GM12873 (cell line): ENCODE measurements around the gene FARS2.

Experiments used
- CTCF ChIP-seq: IDR thresholded peaks from 2 replicates; pipeline ENCODE4 v1.5.1; 2012; ENCODE audit warnings: low read depth, mild to moderate bottlenecking, moderate library complexity, low read length, control low read depth; ENCODE audit not compliant: insufficient read depth; ENCODE audit errors: missing control alignments

The FARS2 gene

GRCh38 chr6:5461365-5461764, 200.1 kb downstream of the FARS2 start:
- TF ChIP-seq CTCF, result no peak

DNA sequence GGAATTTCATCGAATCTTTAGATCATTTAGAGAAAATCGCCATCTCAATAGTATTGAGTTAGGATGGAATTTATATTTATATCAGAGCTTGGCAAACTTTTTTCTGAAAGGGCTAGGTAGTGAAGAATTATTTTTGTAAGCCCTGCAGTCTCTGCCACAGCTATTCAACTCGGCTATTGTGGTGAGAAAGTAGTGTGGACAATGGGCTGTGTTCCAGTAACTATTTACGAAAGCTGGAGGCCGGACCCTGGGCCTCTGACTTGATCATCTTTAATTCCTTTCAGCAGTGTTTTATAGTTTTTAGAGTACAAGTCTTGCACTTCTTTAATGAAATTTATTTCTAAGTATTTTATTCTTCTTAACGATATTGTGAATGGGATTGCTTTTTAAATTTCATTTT, 201.5 kb downstream of the FARS2 start:
- TF ChIP-seq CTCF, result no peak

DNA sequence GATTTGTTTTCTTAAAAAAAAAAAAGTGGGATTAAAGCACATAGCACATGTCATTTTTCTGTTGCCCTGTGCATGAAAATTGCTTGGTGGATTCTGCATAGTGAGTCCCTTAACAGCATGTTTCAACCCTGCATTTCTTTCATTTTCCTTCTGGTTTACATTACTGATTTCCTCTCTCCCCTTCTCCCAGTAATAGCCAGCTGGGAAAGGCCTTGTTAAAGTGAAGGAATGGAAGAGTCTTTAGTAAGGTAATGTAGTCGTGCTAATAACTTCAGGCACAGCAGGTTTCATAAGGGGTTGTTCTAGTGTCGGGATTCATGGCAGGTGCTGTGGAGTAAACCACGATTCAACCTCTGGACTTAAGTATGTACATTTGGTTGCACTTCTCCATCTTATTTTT, 202.4 kb downstream of the FARS2 start:
- no peak for TF ChIP-seq CTCF

DNA sequence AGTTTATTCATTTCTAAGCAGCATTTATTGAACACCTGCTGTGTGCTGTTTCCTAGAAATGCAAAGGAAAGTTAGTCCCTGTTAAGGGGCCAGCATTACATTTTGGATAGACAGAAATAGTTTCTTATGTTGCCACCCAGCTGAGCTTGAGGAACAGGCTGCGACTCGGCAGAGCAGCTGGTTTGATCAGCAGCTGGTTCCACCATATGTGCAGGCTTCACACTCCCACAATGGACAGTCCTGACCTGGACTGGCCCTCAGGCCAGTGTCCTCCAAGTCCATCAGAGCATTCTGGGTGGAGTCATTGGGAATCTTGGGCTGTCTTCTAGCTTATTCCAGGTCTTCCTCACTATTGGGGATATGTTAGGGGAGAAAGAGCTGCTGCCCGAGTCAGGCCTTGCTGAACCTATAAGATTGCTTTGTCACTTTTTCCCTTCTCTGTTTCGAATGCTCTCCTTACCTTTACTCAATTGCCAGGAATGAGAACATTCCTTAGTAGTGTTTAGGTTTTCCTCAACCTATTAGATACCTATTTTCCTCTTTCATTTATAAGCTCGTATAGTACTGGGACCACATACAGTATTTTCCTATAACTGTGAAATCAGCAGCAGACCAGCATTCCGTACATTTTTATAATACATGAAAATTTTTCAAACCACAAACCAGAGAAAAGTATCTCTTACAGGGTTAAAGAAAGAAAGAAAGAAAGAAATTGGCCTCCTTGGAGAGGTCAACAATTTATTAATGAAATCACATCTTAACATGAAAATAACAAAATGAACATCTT, 203.0 kb downstream of the FARS2 start:
- TF ChIP-seq CTCF, result no peak

DNA sequence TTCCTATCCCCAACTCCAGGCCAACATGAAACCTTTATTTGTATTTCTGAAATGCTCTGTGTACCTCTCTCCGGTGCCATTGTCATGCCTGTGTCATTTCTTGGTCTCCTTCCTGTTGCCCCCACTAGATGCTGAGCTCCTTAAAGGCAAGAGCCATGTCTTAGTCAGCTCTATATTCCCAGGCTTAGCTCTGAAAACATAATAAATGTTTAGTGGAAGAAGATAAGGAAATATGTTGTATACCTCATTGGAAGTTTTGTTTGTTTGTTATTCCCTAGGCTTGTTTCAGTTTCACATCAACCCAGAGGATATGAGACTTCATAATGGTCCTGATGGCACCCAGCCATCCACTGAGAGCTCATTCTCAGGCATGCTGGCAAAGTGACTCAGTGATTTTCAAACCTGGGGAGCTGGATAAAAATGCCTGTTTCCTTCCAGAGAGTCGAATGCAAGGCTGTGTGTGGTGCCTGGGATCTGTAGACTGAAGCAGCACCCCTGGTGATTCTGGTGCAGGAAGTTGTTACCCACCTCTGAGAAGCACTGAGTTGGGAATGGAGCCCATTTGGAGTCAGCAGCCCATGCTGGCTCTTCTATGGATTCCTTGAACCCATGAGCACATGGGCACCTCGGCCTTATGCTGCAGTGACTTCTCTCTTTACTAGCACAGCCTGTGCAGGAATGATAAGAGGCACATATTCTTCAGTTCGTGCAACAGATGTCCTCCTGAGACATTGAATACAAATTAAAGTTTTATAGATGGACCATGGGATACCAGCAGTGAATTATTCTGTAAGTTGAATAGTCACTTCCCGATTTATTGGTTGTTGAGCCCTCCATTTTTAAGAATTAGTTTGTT, 205.2 kb downstream of the FARS2 start:
- no peak for TF ChIP-seq CTCF

DNA sequence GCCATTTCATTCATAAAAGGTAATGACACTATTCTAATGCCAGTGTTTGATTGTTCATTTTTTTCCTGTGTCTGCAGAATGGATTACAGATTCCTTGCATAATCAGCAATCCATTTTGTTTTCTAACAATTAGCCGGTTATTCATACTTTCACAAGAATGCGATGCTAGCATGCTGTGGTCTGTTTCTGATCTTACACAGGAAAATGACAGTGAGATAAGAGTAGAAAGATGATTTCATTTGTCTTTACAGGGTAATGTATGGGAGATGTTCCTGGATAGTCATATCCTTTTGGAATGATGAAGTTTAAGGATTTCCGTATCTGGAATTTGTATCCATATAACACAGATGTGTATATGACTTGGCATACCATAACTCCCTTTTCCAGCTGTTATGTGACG, 207.3 kb downstream of the FARS2 start:
- TF ChIP-seq CTCF, result no peak

DNA sequence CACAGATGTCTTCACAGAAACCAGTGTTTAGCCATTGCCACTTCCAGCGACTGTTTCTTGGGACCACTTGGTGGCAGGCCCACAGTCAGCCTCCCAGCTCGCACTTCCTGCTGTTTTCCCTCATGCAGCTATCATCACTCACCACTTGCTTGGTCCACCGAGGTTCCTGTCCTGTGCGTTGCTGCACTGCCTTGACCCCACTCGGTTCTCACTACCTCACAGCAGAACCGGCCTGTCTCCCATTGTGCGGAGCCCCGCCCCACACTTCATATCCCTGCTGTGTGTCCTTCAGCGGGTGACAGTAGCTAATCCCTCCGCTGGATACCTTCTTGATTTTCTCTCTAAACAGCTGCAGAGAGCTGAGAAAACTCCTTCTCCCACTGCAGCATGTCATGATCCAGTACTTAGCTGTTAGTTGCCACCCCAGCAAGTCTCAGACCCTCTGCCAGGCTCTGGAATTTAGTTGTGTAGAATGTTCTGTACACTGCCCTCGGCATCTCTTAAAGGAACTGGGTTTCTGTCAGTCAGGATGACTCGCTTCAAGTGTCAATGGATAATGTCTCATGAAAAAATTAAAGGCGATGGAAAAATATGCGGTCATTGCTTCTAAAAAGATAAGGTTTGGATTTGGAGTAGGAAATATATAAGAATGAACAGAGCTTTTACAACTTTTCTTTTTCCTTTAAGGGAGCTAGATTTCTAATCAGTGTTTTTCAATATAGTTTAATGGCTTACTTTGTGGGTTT, 208.0 kb downstream of the FARS2 start:
- TF ChIP-seq CTCF, result no peak
